WTC11 (cell line): ENCODE measurements around the gene PROM2. TPM values are rescaled to one million over a fixed set of nuclear protein-coding genes. Genes with fewer than 3 reads are reported as not detected.

Source experiments
- ATAC-seq: fragments of 200-7000 bp; cut with Tn5 transposase; 2 replicates; pipeline ENCODE4 v1.10.0; 2021; ENCODE audit warnings: mild to moderate bottlenecking, moderate library complexity
- CTCF ChIA-PET: fragments of 300-600 bp; sonication (Branson Sonifier 250); formaldehyde crosslinking; loops from one replicate; lab custom pipeline; 2021; ENCODE audit warnings: antibody characterized with exemption; lab: Charles Lee
- POLR2A ChIA-PET: fragments of 350-600 bp; sonication (Branson Sonifier 250); formaldehyde crosslinking; loops from one replicate; lab custom pipeline; 2021; ENCODE audit warnings: antibody characterized with exemption; lab: Charles Lee
- DNase-seq: peaks from one replicate; pipeline ENCODE4 v3.0.0; 2021; ENCODE audit warnings: low spot score
- H3K27ac Mint-ChIP-seq: 2 replicates; pipeline ENCODE4 v1.8.0; 2021; ENCODE audit warnings: mixed read lengths
- H3K27me3 Mint-ChIP-seq: 2 replicates; pipeline ENCODE4 v1.8.0; 2021; ENCODE audit warnings: low read depth, mild to moderate bottlenecking, moderate library complexity, mixed read lengths
- H3K36me3 Mint-ChIP-seq: 2 replicates; pipeline ENCODE4 v1.8.0; 2021; ENCODE audit warnings: mixed read lengths
- H3K4me1 Mint-ChIP-seq: 2 replicates; pipeline ENCODE4 v1.8.0; 2022; ENCODE audit warnings: mixed read lengths
- H3K4me3 Mint-ChIP-seq: 2 replicates; pipeline ENCODE4 v1.8.0; 2021; ENCODE audit warnings: mild to moderate bottlenecking, moderate library complexity, mixed read lengths
- H3K9me3 Mint-ChIP-seq: 2 replicates; pipeline ENCODE4 v1.8.0; 2021; ENCODE audit warnings: mixed read lengths
- AFF4 ChIP-seq: sonication (generic); formaldehyde crosslinking; IDR thresholded peaks from 2 replicates; pipeline ENCODE4 v1.8.1; 2023; ENCODE audit warnings: mild to moderate bottlenecking, missing genetic modification reagents, borderline replicate concordance
- AR ChIP-seq: fragments of 250-450 bp; sonication (Bioruptor Pico); IDR thresholded peaks from 2 replicates; pipeline ENCODE4 v1.9.0; 2021; ENCODE audit warnings: mild to moderate bottlenecking
- CDX4 ChIP-seq: fragments of 250-450 bp; sonication (Bioruptor Pico); IDR thresholded peaks from 2 replicates; pipeline ENCODE4 v1.9.0; 2021; ENCODE audit warnings: moderate library complexity, mild to moderate bottlenecking, inconsistent platforms, borderline replicate concordance
- E2F1 ChIP-seq: sonication (generic); formaldehyde crosslinking; IDR thresholded peaks from 2 replicates; pipeline ENCODE4 v1.8.0; 2022; ENCODE audit warnings: mild to moderate bottlenecking, missing genetic modification reagents
- EMX1 ChIP-seq: fragments of 250-450 bp; sonication (Bioruptor Pico); IDR thresholded peaks from 2 replicates; pipeline ENCODE4 v1.8.0; 2021; ENCODE audit warnings: mild to moderate bottlenecking
- ERG ChIP-seq: fragments of 250-450 bp; sonication (Bioruptor Pico); IDR thresholded peaks from 2 replicates; pipeline ENCODE4 v1.8.0; 2021; ENCODE audit warnings: mild to moderate bottlenecking
- MXD4 ChIP-seq: fragments of 250-450 bp; sonication (Bioruptor Pico); IDR thresholded peaks from 2 replicates; pipeline ENCODE4 v1.8.0; 2021; ENCODE audit warnings: mild to moderate bottlenecking, moderate library complexity, borderline replicate concordance
- PRRX2 ChIP-seq: fragments of 250-450 bp; sonication (Bioruptor Pico); IDR thresholded peaks from 2 replicates; pipeline ENCODE4 v1.8.0; 2021; ENCODE audit warnings: mild to moderate bottlenecking
- USF1 ChIP-seq: sonication (generic); formaldehyde crosslinking; IDR thresholded peaks from 2 replicates; pipeline ENCODE4 v1.8.0; 2022; ENCODE audit warnings: mild to moderate bottlenecking, missing genetic modification reagents
- ZMAT4 ChIP-seq: fragments of 250-450 bp; sonication (Bioruptor Pico); IDR thresholded peaks from 2 replicates; pipeline ENCODE4 v1.9.0; 2021; ENCODE audit warnings: mild to moderate bottlenecking
- ZNF138 ChIP-seq: sonication (generic); formaldehyde crosslinking; conservative IDR thresholded peaks from 2 replicates; pipeline ENCODE4 v1.8.1; 2022; ENCODE audit warnings: mild to moderate bottlenecking, moderate library complexity, missing genetic modification reagents
- ZNF219 ChIP-seq: sonication (generic); formaldehyde crosslinking; IDR thresholded peaks from 2 replicates; pipeline ENCODE4 v1.8.0; 2023; ENCODE audit warnings: missing genetic modification reagents, mild to moderate bottlenecking, borderline replicate concordance
- ZNF232 ChIP-seq: sonication (generic); formaldehyde crosslinking; IDR thresholded peaks from 2 replicates; pipeline ENCODE4 v1.8.0; 2022; ENCODE audit warnings: mild to moderate bottlenecking, missing genetic modification reagents
- ZNF317 ChIP-seq: sonication (generic); formaldehyde crosslinking; IDR thresholded peaks from 2 replicates; pipeline ENCODE4 v1.8.1; 2023; ENCODE audit warnings: low read depth, mild to moderate bottlenecking, moderate library complexity, missing genetic modification reagents, borderline replicate concordance
- ZNF396 ChIP-seq: fragments of 250-450 bp; sonication (Bioruptor Pico); IDR thresholded peaks from 2 replicates; pipeline ENCODE4 v1.8.0; 2021; ENCODE audit warnings: mild to moderate bottlenecking, moderate library complexity, borderline replicate concordance
- total RNA-seq: library from RNA; stranded (reverse); gene quantifications from 3 replicates; pipeline ENCODE4 v1.2.3, GENCODE V29; 2021

PROM2 gene
- total RNA-seq, 1 experiment from 2014 or later: 8.3 TPM

GRCh38 chr2:95281786-95282185 is 7.5 kb downstream of the PROM2 start:
- H3K4me1 Mint-ChIP-seq: peaks cover 12% of the 10 kb centered on the region
- H3K36me3 Mint-ChIP-seq: no peaks in the 10 kb centered on the region
- no peak overlapping the region for H3K4me3 Mint-ChIP-seq
- no peak overlapping the region for H3K27ac Mint-ChIP-seq
- no peak for TF ChIP-seq E2F1 (CRISPR knock-in tag)
- no peak for TF ChIP-seq ZMAT4 (CRISPR knock-in tag)
- no peak for TF ChIP-seq MXD4 (CRISPR knock-in tag)
- TF ChIP-seq AR (CRISPR knock-in tag): no peak
- no peak for TF ChIP-seq ZNF396 (CRISPR knock-in tag)
- no peak for TF ChIP-seq PRRX2 (CRISPR knock-in tag)
- no peak for TF ChIP-seq ZNF219
- TF ChIP-seq USF1 (CRISPR knock-in tag): no peak
- ChIA-PET POLR2A (no interaction called here), CTCF (interaction anchor here (2.0 kb wide), 1 partner anchor 50 kb away, joined by 5 read pairs; no protein-coding TSS in a partner anchor)
- no peak for ATAC-seq
- DNase-seq: no peak
- no peaks in the 10 kb centered on the region for H3K9me3 Mint-ChIP-seq
- H3K27me3 Mint-ChIP-seq: no peaks in the 10 kb centered on the region

- ChIA-PET CTCF (no interaction called here), POLR2A (no interaction called here)
- no peak overlapping the region for H3K4me3 Mint-ChIP-seq
- peaks cover 7% of the 10 kb centered on the region for H3K4me1 Mint-ChIP-seq
- no peak overlapping the region for H3K27ac Mint-ChIP-seq
- no peak for TF ChIP-seq ZNF219
- TF ChIP-seq ZNF317 (CRISPR knock-in tag): no peak
- no peak for TF ChIP-seq CDX4 (CRISPR knock-in tag)
- no peak for TF ChIP-seq AFF4 (CRISPR knock-in tag)
- TF ChIP-seq ZNF232 (CRISPR knock-in tag): no peak
- TF ChIP-seq AR (CRISPR knock-in tag): no peak
- TF ChIP-seq EMX1 (CRISPR knock-in tag): no peak
- TF ChIP-seq ZNF396 (CRISPR knock-in tag): no peak
- no peak for TF ChIP-seq ERG
- no peak for TF ChIP-seq ZNF138 (CRISPR knock-in tag)
- ATAC-seq (no peak), DNase-seq (no peak)
- H3K27me3 Mint-ChIP-seq: no peaks in the 10 kb centered on the region
- H3K9me3 Mint-ChIP-seq: no peaks in the 10 kb centered on the region
- H3K36me3 Mint-ChIP-seq: no peaks in the 10 kb centered on the region
Observed at GRCh38 chr2:95282458-95282857, 8.2 kb downstream of the PROM2 start.
